GM12892 (cell line): ENCODE results near the gene PAAF1.

Experiments used
- DNase-seq: peaks from one replicate; pipeline ENCODE4 v3.0.0; 2011; ENCODE audit not compliant: insufficient read length
- FAIRE-seq: peaks from 2 replicates; lab custom pipeline; 2011; peaks lifted over from hg19 to GRCh38; lab: Jason Lieb, UNC
- POLR2A ChIP-seq: IDR thresholded peaks from 2 replicates; pipeline ENCODE4 v1.6.1; 2011; ENCODE audit warnings: low read depth, low read length, control low read depth
- POLR2AphosphoS5 ChIP-seq: IDR thresholded peaks from 2 replicates; pipeline ENCODE4 v1.6.1; 2011; ENCODE audit warnings: low read depth, low read length, control low read depth
- TAF1 ChIP-seq: IDR thresholded peaks from 2 replicates; pipeline ENCODE4 v1.6.1; 2011; ENCODE audit warnings: low read depth, mild to moderate bottlenecking, control low read depth, low read length, borderline replicate concordance

Gene PAAF1

DNA sequence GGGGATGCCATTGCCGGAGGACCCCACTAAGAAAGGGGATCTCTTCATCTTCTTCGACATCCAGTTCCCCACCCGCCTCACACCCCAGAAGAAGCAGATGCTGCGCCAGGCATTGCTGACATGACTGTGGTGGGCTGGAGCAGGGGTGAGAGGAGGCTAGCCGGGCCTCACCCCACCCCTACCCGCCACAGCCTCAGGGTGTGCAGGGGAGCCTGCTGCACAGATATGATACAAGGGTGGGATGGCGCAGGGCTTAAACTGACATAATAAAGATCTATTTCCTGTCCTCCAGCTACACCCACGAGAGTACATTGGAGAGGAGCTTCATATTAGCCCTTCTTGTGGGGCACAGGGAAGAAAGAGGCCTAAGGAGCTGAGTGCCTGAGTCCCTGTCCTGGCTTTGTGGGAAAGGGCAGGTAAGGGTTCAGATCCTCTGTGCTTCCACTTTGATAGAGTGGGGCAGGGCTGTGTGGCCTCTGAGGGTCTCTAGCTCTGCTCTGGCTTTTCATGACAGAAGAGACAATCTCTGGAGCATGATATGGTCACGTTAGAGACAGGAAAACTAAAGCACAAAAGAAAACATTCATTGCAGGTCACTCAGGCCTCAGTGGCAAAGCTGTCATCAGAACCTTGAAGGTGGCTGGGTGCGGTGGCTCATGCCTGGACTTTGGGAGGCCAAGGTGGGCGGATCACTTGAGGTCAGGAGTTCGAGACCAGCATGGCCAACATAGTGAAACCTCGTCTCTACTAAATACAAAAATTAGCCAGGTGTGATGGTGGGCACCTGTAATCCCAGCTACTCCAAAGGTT lies 93.4 kb downstream of the PAAF1 start:
- DNase-seq = no peak
- TF ChIP-seq POLR2A (no peak), POLR2AphosphoS5 (no peak), TAF1 (no peak)
- FAIRE-seq = no peak

GRCh38 chr11:73971175-73971719 lies 94.4 kb downstream of the PAAF1 start:
- FAIRE-seq (peak; percentile 89), DNase-seq (no peak)
- no peak for TF ChIP-seq TAF1
- peak; percentile 53; the same call in 1 of the 2 replicates for TF ChIP-seq POLR2A
- peak; percentile 85 for TF ChIP-seq POLR2AphosphoS5

DNA sequence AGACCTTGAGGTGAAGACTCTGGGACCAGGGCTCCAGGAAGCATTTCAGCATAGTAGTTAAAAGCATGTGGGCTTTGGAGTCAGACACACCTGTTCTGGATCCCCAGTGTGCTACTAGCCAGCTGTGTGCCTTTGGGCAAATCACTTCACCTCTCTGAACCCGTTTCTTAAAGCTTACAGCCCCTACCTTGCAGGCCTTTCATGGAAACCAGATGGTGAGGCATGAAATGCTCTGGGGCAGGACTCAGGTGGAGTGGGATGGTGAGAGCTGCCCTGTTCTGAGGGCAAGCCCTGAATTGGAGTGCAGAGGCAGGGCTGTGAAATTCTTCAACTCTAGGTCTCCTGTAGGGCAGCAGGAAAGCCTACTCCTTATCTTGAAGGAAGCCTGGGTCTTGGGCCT lies 95.4 kb downstream of the PAAF1 start:
- TF ChIP-seq POLR2A (no peak; the same call in 1 of the 2 replicates), TAF1 (no peak), POLR2AphosphoS5 (peak; percentile 1; the same call in 1 of the 2 replicates)
- DNase-seq (no peak), FAIRE-seq (no peak)

GRCh38 chr11:73972620-73973449 lies 96.0 kb downstream of the PAAF1 start:
- FAIRE-seq = no peak
- TF ChIP-seq POLR2A (peak; percentile 40; the same call in 1 of the 2 replicates), TAF1 (no peak), POLR2AphosphoS5 (peak; percentile 68; the same call in 1 of the 2 replicates)
- no peak for DNase-seq

DNA sequence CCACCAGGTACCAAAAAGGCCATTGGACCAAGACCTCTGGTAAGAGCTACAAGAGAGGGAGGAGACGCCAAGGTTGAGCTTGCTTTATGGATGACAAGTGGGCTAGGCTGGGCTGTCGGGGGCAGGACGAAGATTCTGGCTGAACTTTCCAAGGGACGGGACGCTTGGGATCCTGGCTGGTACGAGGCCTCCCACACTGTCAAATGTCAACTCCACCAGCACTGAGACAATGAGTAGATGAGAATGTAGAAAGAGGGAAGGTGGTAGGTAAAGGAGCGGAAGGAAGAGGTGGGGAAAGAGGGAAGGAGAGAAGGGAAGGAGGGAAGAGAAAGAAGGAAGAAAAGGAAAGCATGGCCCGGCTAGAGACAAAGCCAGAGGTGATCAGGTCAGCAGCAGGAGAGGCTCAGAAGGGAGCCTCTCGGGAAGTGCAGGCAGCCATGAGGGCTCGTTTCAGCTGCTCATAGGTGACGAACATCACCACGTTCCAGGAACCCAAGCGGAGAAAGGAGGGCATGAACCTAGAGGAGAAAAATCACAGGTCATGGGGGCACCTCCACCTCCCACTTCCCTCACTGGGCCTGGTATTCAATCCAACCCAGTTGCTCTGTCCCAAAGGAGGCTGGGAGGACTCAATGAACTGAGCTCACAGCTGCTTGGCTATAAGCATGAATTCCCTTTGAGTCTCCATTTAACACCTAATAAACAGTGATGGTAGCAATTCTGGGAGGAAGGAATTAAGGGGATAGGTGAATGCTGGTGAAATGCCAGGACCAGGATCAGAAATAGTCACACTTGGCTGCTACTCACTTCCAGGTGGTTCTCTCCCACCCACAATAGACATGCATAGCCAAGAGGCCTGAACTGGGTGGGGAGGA lies 98.0 kb downstream of the PAAF1 start:
- FAIRE-seq (no peak), DNase-seq (no peak)
- TF ChIP-seq POLR2A (no peak; the same call in 1 of the 2 replicates), POLR2AphosphoS5 (no peak), TAF1 (no peak)

GRCh38 chr11:73975479-73975757 lies 98.6 kb downstream of the PAAF1 start:
- TF ChIP-seq TAF1 (no peak), POLR2AphosphoS5 (no peak), POLR2A (no peak)
- FAIRE-seq = no peak
- no peak for DNase-seq

DNA sequence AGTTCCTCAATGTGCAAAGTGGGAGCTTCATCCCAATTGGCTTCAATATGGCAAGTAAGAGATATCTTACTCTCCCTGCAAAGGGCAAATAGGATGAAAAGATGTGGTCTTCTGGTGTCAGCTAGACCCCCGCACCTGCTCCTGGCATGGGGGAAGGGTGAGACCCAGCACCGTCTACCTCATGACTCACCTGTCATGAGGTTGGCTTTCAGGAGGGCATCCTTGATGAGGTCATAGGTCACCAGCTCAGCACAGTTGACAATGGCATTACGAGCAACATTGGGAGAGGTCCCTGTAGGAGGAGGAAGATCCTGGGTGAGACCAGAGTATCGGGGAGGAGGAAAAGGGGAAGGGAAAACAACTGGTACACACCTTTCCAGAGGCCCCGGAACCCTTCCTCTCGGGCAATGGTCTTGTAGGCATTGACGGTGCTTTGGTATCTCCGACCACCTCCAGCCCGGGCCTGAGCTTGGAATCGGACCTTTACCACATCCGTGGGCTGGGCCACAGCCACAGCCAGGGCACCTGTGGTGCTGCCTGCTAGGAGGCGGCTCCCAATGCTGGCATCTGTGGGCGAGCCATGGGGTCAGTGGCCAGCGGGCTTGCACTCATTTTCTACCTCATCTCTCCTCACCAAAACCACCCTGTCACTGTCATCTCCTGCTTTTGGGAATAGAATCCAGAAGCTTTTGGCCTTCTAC lies 99.8 kb downstream of the PAAF1 start:
- FAIRE-seq (no peak), DNase-seq (no peak)
- TF ChIP-seq POLR2A (peak; percentile 11; the same call in 1 of the 2 replicates), POLR2AphosphoS5 (no peak), TAF1 (no peak)

GRCh38 chr11:73977856-73978519 lies 101.2 kb downstream of the PAAF1 start:
- TF ChIP-seq TAF1 = no peak
- no peak for TF ChIP-seq POLR2AphosphoS5
- TF ChIP-seq POLR2A = no peak
- no peak for FAIRE-seq

DNA sequence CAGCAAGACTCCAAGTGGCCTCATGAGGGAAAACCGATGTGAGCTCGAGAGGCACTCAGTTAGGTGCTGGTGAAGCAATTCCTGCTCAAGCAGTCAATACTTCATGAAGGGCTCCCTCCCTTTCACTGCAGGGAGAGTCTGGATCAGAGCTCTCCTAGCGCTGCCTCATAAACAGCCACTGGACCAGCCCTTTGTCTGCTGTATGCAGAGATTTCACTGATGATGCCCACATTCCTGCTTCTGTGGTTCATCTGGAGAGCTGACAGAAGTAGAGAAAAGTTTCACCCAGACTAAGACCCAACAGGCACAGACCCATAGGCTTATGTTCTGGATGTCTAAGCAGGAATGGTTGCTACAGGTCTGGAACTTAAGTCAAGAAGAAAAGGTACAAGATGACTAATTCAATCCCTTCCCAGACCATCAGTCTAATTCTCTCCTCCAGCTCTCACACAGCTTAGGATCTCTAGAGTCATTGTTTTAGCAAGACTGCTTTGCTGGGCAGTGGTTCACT lies 101.8 kb downstream of the PAAF1 start:
- DNase-seq (no peak), FAIRE-seq (no peak)
- TF ChIP-seq POLR2A = peak; percentile 27; the same call in 1 of the 2 replicates
- no peak for TF ChIP-seq POLR2AphosphoS5

More at GRCh38 chr11:73977856-73978519, 101.2 kb downstream of the PAAF1 start:
- DNase-seq = no peak

- DNase-seq (peak; percentile 82), FAIRE-seq (peak; percentile 81)
- TF ChIP-seq TAF1 = 0 out of 2 replicates have a peak, but pooled peaks have one; percentile 61
- peak; percentile 71 for TF ChIP-seq POLR2A
- peak; percentile 42; the same call in 1 of the 2 replicates for TF ChIP-seq POLR2AphosphoS5
Measured at GRCh38 chr11:73980001-73980961, 103.5 kb downstream of the PAAF1 start.
